Choroid plexus epithelial cell (primary cell): ENCODE measurements around the gene CREB3L2.

Source experiments
- DNase-seq: peaks from one replicate; pipeline ENCODE4 v3.0.0-alpha.2; 2010; ENCODE audit warnings: low read depth
- H3K4me3 ChIP-seq: 2 replicates; pipeline ENCODE4 v1.5.1; 2011; ENCODE audit warnings: low read depth, mild to moderate bottlenecking, control low read depth, low read length, moderate library complexity
- CTCF ChIP-seq: conservative IDR thresholded peaks from 2 replicates; pipeline ENCODE4 v1.5.1; 2011; ENCODE audit warnings: low read depth, mild to moderate bottlenecking, control low read depth, inconsistent platforms, low read length, moderate library complexity

Gene CREB3L2

GRCh38 chr7:138004936-138005335 is 3.0 kb upstream of the CREB3L2 start:
- no peak for TF ChIP-seq CTCF
- no peak for DNase-seq
- no peak overlapping the region for H3K4me3 ChIP-seq

- no peak for TF ChIP-seq CTCF
- no peak for DNase-seq
- no peak overlapping the region for H3K4me3 ChIP-seq
Measured at GRCh38 chr7:138004046-138004445, 2.2 kb upstream of the CREB3L2 start.

- no peak overlapping the region for H3K4me3 ChIP-seq
- TF ChIP-seq CTCF, result no peak
- no peak for DNase-seq
Measured at GRCh38 chr7:138002828-138003189, 923 bp upstream of the CREB3L2 start.

GRCh38 chr7:138002096-138002827 is 376 bp upstream of the CREB3L2 start:
- TF ChIP-seq CTCF, result peak; percentile 92
- peak; percentile 100 for DNase-seq
- peak overlapping the region; percentile 82 for H3K4me3 ChIP-seq

GRCh38 chr7:138000081-138000701 is 1.7 kb downstream of the CREB3L2 start:
- TF ChIP-seq CTCF, result peak; percentile 10
- peak; percentile 99 for DNase-seq
- H3K4me3 ChIP-seq, result peak overlapping the region; percentile 82

GRCh38 chr7:137999496-138000080 is 2.3 kb downstream of the CREB3L2 start:
- DNase-seq, result peak; percentile 64
- H3K4me3 ChIP-seq, result peak overlapping the region; percentile 82
- no peak for TF ChIP-seq CTCF
